COLO829 (cell line): Measurements from ENCODE around the gene DAB2IP.
A peak's percentile ranks its signal among the peaks of the same experiment; 100 is the strongest.

Source experiments
- DNase-seq: peaks from one replicate; pipeline ENCODE4 v3.0.0; 2012; ENCODE audit warnings: low spot score

DAB2IP gene

DNA sequence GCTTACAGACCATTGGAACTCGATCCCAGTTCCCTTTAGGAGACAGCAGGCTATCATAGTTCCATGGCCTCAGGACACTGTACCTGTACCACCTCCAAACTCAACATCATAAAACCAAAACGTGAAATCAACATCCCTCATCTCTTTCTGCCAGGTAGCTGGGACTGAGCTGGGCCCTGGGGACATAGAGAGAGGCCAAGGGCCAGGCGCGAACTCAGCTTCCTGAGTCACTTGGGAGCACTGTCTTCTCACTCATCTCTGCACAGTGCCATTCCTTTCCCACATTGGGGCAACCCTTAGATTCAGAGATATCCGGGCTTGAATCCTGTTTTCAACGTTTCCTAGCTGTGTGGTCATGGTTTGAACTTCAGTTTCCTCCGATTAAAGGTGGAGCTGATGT is 12.2 kb downstream of the DAB2IP start:
- no peak for DNase-seq

DNA sequence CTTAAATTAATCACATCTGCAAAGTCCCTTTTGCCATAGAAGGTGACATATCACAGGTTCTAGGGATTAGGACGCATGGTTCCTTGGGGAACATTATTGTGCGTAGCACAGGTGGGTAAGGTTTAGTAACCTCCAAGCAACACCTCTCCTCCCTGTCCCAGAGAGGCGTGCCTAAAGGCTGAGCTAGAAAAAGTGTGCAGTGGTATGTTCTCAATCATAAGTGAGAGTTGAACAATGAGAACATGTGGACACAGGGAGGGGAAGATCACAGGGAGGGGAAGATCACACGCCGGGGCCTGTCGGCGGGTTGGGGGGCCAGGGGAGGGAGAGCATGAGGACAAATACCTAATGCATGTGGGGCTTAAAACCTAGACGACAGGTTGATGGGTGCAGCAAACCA is 14.9 kb downstream of the DAB2IP start:
- DNase-seq = no peak

DNA sequence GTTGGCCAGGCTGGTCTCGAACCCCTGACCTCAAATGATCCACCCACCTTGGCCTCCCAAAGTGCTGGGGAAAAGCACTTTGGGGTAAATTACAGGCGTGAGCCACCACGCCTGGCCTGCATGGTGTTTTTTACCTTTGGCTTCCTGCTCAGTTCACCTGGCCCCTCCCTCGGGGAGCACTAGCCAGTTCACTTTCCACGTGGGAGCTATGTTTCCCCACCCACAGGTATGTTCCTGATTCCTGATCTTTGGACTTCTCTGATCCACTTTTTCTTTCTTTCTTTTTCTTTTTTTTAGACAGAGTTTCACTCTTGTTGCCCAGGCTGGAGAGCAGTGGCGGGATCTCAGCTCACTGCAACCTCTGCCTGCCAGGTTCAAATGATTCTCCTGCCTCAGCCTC is 15.8 kb downstream of the DAB2IP start:
- DNase-seq = no peak

DNA sequence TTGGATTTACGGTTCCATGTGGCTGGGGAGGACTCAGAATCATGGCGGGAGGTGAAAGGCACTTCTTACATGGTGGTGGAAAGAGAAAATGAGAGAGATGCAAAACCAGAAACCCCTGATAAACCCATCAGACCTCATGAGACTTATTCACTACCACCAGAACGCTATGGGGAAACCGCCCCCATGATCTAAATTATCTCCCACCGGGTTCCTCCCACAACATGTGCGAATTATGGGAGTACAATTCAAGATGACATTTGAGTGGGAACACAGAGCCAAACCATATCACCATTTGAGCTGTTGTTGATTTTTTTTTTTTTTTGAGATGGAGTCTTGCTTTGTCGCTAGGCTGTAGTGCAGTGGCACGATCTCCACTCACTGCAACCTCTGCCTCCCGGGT is 16.5 kb downstream of the DAB2IP start:
- DNase-seq = no peak

DNA sequence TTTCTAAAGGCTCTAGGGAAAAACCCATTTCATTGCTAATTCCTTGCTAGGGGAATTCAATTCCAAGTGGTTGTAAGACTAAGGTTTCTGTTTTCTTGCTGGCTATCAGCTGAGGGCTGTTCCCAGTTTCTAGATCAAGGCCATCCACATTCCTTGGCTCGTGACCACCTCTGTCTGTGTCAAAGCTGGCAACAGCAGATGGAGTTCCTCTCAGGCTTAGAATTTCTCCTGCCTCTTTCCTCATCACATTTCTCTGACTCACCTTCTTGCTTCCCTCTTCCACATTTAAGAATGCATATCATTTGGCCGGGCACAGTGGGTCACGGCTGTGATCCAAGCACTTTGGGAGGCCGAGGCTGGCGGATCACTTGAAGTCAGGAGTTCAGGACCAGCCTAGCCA is 19.0 kb downstream of the DAB2IP start:
- DNase-seq = no peak

DNA sequence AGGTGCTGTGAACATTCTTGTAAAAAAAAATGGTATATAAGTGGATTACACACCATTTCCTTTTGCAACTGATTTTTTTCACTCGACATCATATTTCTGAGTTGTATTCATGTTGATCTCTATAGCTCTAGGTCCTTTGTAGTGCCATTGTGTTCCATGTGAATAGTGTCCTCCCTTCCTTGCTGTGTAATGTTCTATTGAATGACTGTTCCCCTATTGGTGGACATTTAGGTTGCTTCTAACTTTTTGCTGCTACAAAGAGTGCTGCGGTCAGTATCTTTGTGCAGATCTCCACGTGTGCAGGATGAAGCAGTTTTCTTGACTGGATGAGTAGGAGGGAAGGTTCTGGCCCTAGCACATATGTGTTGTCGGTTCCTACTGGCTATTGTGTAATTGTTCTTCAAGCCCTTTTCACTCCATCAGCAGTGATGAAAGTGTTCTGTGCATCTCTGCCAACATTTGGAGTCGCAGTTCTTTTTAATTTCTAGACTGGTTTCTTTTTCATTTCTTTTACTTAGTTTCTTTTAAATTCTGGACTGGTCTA is 20.2 kb downstream of the DAB2IP start:
- no peak for DNase-seq

DNA sequence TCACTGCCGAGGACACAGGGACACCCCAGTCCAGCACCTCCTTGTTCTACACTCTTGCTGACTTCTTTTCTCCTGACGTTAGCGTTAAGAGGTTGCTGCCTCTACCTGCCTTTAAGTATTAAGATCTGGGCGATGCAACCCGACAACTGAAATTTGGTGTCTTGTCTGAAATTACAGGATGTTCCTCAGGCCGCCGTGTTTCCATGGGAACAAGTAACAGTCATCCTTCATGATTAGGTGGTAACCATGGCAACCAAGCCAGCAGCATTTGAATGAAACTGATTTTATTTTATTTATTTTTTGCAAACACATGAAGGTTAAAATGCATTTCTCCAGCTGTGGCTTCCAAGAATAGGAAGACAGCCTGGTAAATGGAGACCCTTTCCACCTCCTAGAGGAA is 20.8 kb downstream of the DAB2IP start:
- DNase-seq = no peak

DNA sequence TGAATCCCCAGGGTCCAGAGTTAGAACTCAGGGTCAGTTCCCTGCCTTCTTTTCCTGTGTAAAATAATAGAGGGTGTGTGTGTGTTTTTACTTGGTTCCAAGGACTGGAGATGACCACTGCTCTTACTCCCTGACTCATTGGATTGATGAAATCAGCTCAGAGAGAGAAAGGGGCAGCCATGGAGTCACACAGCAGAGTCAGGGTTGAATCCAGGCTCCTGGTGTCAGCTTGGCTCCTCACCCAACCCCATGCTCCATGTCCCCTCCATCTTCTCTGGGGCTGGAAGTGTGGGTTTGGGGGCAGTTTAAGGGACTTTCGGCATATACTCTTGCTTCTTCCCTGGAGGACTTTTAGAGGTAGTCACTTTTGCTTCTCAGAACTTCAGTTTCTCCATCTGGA is 21.6 kb downstream of the DAB2IP start:
- DNase-seq = no peak

DNA sequence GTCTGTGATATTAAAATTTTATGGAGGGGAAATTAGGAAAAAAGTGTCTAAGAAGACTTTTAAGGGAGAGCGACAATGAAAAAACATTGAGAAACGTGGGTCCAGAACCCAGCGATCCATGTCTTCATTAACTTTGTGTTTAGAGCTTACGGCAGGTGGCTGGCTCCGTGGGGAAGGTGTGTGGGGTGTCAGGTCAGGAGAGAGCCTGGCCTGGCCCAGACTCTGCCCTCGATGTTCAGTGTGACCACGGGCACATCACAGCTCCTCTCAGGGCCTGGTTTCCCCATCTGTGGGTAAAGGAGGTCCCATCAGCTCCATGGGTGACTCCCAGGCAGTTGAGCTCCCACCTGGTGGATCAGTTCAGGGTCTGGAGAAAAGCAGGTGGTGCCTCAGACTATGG is 22.1 kb downstream of the DAB2IP start:
- DNase-seq = no peak

DNA sequence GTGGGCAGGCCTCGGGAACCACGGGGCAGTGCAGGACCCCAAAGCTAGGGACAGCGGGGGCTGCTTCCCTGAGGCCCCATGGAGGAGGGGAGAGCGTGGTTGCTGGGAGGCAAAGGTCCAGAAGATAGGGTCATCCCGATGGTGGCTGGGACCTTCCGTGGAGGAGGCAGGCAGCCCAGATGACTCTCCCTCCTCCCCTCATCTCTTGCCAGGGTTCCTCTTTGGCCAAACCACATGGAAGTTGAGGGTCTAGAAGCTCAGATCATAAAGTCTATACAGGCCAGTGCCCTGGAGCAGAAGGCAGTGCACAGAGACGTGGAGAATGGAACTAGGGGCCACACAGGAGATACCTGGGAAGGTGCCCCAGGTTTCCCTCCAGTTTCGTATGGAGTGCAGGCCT is 22.6 kb downstream of the DAB2IP start:
- DNase-seq = no peak

DNA sequence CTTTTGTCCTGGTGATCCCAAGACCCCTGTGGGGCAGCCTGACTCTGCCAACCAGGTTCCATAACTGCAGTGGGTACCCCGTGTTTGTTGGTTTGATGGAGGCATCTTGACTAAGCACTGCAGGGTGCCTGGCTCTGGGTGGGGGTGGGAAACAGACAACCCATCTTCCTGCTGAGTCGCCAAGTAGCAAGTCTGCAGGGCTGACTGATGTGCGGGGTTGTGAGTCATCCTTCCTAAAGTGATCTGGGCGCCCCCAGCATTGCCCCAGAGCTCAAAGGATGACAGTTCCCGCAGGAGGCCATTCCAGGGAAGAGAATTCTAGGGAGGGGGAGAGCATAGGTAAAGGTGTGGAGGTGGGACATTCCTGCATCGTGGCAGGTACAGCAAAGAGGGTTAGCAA is 23.5 kb downstream of the DAB2IP start:
- DNase-seq = no peak

DNA sequence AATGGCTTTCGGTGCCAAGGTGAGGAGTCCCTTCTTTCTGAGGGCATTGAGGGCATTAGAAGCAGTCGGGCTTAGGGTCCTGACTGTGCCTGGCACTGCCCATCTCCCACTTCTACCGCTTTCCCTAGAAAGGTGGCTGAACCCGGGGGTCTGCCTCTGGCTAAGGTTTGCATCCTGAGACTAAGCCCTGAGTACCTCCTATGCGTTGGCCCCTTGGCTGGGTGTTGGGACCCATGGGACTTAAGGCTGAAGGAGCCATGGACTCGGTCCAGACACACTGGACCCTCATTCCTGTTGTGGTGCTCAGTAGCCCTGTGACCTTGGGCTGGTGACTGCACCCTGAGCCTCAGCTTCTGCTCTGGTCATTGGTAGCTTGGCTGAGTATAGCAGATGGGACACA is 23.9 kb downstream of the DAB2IP start:
- DNase-seq = no peak

DNA sequence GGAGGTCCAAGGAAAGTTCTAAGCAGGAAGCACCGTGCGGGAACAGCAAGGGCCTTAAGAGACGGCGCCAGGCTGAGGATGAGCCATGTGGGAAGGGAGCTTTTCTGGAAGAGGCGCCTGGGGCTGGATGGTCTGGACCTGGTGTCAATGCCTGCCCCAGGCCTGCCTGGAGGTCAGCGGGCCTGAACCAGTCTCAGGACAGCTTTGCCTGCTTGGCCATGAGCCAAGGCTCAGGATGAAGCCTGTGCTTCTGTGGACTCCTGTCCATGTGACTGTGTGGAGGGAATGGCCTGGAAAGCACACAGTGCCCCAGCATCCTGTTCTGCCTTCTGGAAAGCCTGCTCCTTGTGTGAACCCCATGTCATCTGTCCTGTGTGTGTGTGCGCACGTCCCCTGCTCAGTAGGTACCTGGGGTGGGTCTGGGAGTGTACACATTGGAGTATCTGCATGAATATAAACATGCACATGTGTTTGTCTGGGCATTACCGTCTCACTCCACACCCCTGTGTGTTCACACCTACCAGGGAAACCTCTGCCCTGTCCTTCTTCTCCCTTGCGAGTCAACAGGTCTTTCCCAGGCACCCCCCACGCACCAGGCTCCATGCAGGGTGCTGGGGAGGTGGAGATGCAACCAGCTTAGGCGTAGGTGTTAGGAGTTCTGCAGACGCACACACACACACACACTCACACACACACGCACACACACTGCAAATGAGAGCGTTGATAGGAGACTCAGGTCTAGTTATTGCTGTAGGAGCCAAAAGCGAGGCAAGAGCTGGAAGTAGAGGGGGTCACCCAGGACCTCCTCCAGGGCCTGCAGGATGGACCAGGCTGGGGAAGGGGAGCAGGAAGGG is 24.8 kb downstream of the DAB2IP start:
- DNase-seq = no peak

DNA sequence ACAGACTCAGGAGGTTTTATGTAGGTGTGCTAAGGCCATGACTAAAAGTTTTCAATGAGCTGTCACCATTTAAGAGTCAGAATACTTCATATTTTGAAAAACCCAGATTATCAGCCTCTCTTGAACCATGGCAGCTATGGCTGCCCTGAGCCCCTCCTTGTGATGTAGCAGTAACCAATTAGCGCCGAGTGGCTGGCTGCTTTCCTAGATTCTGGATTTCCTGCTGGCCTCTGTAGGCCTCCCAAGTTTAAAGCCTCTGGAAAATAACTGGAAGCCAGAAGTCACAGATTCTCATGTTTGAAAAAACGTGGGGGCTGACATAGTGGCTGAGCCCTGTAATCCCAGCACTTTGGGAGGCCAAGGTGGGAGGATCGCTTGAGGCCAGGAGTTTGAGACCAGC is 25.5 kb downstream of the DAB2IP start:
- no peak for DNase-seq

DNA sequence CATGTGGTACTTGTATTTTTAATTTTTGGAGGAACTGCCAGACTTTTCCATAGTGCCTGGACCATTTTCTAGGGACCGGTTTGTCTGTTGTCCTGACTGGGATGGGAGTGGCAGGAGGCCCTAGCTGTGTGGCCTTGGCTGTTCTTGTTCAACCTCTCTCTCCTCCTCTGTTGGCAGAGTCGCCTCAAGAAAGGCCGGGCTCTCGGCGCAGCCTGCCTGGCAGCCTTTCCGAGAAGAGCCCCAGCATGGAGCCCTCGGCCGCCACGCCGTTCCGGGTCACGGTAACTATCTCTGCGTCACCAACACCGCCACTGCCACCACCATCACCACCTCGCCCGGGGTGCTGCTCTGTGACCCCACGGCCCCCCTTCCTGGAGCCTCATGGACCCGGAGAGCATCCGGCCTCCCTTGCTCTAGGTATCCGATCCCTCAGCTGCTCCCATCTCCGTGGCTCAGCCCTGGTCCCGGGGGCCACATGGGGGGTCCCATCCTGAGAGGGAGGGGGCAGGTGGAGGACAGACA is 27.1 kb downstream of the DAB2IP start:
- no peak for DNase-seq

DNA sequence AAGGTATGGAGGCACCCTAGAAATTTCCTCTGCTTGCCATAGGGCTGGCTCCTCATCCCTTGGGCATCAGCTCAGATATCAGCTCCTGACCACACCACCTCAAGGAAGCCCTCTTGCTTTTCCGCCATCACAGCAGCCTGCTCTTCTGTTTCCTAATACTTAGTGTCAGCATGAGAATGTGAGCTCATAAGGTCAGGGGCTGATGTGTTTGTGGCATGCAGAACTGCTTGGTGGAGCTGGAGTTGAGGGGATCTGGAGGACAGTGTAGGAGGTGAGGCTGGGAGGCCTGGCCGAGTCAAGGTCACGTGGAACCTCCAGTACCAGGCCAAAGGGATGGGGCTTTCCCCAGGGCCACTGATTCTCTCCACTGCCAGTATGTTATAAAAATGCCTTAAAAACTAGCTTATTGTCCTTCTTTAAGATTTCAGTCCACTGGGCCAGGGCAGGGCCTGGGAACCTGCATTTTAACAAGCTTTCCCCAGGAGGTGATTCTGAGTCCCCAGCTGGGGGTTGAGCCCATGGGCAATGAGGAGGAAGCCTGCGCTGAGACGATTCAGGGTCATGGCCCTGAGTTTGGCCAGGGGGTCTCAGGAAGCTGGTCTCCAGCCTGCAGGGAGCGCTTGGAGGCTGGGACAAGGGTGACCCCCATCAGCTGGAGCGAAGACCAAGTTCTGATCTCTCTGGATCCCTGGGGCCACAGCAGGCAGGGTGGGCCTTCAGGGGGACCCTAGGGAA is 28.6 kb downstream of the DAB2IP start:
- no peak for DNase-seq

DNA sequence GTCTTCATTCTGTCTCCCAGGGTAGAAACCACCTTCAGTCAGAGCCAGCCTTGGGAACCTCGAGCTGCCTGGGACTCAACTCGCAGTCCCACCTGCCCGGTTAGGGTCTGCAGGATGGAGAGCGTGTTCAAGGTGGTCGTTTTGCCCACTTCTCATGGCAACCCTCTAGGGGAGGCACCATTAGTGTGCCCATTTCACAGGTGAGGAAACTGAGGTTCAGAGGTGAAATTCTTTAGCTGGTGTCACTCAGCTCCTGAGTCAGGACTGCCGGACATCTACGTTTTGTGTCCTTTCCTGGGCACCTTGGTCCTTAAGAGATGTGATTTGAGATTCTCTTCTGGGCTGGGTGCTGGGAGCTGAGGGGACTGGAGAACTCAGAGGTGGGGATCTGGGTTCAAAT is 30.0 kb downstream of the DAB2IP start:
- DNase-seq = no peak

DNA sequence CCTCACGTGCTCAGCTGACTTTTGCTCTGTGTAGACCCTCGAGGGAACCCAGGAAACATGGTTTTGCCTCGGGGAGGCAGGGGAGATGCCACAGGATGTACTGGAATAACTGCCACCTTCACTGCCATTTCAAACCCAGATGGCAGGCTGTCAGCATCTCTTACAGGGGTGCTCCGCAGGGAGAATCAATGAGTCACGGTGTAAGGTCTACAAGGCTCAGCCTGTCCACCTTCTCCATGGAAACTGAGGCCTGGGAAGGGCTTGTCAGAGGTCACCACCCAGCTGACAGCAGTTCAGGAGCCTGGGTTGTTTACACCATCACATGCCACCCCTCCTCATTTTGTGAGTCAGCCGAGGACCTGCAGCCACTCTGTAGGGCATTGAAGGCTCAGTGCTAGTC is 30.8 kb downstream of the DAB2IP start:
- no peak for DNase-seq

DNA sequence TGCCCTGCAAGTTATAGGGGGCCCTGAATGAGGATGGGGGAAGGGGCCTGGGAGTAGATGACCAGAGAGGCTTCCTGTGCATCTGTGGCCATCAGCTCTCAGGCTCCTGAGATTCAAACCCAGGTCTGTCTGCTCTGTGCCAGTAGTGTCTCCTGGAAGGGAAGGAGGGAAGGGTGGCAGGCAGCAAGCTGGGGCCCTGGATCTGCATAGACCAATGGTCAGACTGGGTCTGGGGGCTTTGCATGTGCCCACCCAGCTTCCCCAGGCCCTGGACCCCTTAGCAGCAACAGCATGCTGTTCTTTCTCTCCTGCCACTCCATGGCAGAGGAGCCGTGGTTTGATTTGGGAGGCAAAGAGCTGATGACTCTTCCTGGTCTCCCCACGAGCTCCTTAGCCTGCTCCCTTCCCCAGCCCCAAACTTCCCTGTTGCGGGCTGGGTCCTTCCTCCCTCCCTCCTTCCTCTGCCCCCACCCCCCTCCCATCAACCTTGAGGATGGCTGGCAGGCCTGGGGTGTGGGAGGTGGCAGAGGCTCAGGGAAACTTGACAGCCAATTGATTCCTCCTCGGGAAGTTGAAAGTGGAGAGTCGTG is 31.6 kb downstream of the DAB2IP start:
- no peak for DNase-seq

DNA sequence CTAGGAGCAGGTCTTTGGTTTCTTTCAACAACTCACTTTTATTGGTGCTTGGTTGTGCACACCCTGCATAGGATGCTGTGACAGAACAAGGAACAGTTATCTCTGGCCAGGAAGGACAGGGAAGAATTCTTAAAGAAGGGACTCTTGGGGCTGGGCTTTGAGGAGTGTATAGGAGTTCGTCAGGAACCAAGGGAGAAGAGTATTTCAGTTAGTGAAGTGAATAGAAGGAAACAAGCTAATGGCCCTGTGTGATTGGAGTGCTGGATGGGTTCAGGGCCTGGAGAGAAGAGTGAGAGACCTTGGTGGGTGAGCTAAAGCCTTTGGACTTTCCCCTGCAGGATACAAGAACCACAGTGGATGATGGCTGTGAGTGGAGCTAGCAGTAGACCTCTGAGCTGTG is 32.2 kb downstream of the DAB2IP start:
- DNase-seq = no peak

DNA sequence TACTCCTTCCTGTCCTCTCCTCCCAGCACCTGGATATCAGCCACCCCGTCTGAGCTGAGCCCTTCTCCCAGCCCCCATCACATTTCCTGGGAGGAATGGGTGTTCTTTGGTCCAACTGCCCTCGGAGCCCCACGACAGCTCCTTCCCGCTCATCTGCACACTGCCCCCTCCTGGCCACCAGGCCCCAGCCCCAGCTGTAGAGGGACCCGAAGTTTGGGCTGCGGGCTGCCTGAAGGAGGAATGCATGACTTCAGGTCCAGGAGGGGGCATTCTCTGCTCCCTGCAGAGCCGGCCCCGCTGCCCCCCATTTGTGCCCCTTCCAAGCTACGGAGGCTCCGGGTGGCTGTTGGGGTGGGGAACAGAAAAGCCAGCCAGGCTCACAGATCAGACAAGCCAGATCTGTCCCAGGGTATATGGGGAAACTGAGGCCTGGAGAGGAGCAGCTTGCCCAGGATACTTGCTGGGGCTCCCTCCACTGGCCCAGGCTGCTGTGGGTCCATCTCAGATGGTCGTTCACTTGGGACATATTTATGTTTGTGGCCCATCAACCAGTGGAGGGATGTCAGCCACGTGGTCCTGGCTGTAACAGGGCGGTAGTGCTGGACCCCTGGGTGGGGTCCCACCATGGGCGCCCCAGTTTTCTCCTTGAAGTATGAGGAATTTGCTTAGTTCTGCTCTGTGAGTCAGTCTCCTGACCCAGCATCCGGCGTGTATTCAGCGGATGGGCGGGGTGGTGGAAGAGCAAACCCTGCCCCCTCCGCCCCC is 33.1 kb downstream of the DAB2IP start:
- DNase-seq = peak; percentile 45
